HepG2 (cell line): ENCODE results near the gene PET100. TPM values are rescaled to one million over a fixed set of nuclear protein-coding genes. Genes with fewer than 3 reads are reported as not detected.

Experiments used
- ATM ChIP-seq: fragments of 450-650 bp; IDR thresholded peaks from 2 replicates; pipeline ENCODE4 v1.7.1; 2017; ENCODE audit warnings: mild to moderate bottlenecking, borderline replicate concordance
- CCDC6 ChIP-seq: sonication (generic); formaldehyde crosslinking; IDR thresholded peaks from 2 replicates; pipeline ENCODE4 v1.8.1; 2022; ENCODE audit warnings: mild to moderate bottlenecking, missing genetic modification reagents, moderate library complexity
- CEBPG ChIP-seq: IDR thresholded peaks from 2 replicates; pipeline ENCODE4 v1.6.1; 2016
- FOXO1 ChIP-seq: sonication (generic); formaldehyde crosslinking; IDR thresholded peaks from 2 replicates; pipeline ENCODE4 v1.4.0; 2020; ENCODE audit warnings: missing genetic modification reagents
- HDAC1 ChIP-seq: sonication (generic); formaldehyde crosslinking; IDR thresholded peaks from 2 replicates; pipeline ENCODE4 v1.5.1; 2020; ENCODE audit warnings: mild to moderate bottlenecking, missing genetic modification reagents
- HMGXB3 ChIP-seq: sonication (generic); formaldehyde crosslinking; IDR thresholded peaks from 2 replicates; pipeline ENCODE4 v1.4.0; 2020; ENCODE audit warnings: missing genetic modification reagents, borderline replicate concordance
- JUN ChIP-seq: sonication (generic); formaldehyde crosslinking; IDR thresholded peaks from 2 replicates; pipeline ENCODE4 v1.4.0; 2020; ENCODE audit warnings: mild to moderate bottlenecking, missing genetic modification reagents
- KDM3A ChIP-seq: IDR thresholded peaks from 2 replicates; pipeline ENCODE4 v1.6.1; 2018; ENCODE audit warnings: low read depth, missing compliant biosample characterization
- KDM5B ChIP-seq: sonication (generic); formaldehyde crosslinking; IDR thresholded peaks from 2 replicates; pipeline ENCODE4 v1.4.0; 2020; ENCODE audit warnings: missing genetic modification reagents, mild to moderate bottlenecking, borderline replicate concordance
- KLF13 ChIP-seq: sonication (generic); formaldehyde crosslinking; IDR thresholded peaks from 2 replicates; pipeline ENCODE4 v1.4.0; 2020; ENCODE audit warnings: mild to moderate bottlenecking, missing genetic modification reagents
- NAIF1 ChIP-seq: sonication (generic); formaldehyde crosslinking; IDR thresholded peaks from 2 replicates; pipeline ENCODE4 v1.5.0; 2020; ENCODE audit warnings: mild to moderate bottlenecking, missing genetic modification reagents, borderline replicate concordance
- POLR2G ChIP-seq: fragments of 200-400 bp; formaldehyde crosslinking; IDR thresholded peaks from 2 replicates; pipeline ENCODE4 v1.6.1; 2018; ENCODE audit warnings: mild to moderate bottlenecking, low read depth, low read length, moderate library complexity
- SIN3A ChIP-seq: IDR thresholded peaks from 2 replicates; pipeline ENCODE4 v1.6.1; 2011; ENCODE audit warnings: low read depth, mild to moderate bottlenecking, control low read depth, low read length, borderline replicate concordance
- SRSF9 ChIP-seq: fragments of 200-400 bp; formaldehyde crosslinking; IDR thresholded peaks from 2 replicates; pipeline ENCODE4 v1.6.1; 2018; ENCODE audit warnings: borderline replicate concordance, mild to moderate bottlenecking, low read depth, low read length; ENCODE audit not compliant: insufficient read depth, poor library complexity, severe bottlenecking
- THAP7 ChIP-seq: sonication (generic); formaldehyde crosslinking; IDR thresholded peaks from 2 replicates; pipeline ENCODE4 v1.8.1; 2023; ENCODE audit warnings: mild to moderate bottlenecking, missing genetic modification reagents
- TRAFD1 ChIP-seq: sonication (generic); formaldehyde crosslinking; IDR thresholded peaks from 2 replicates; pipeline ENCODE4 v1.5.1; 2020; ENCODE audit warnings: missing genetic modification reagents, mild to moderate bottlenecking, borderline replicate concordance
- ZFP62 ChIP-seq: sonication (generic); formaldehyde crosslinking; IDR thresholded peaks from 2 replicates; pipeline ENCODE4 v1.4.0; 2020; ENCODE audit warnings: missing genetic modification reagents
- ZMAT5 ChIP-seq: sonication (generic); formaldehyde crosslinking; IDR thresholded peaks from 2 replicates; pipeline ENCODE4 v1.5.0; 2020; ENCODE audit warnings: mild to moderate bottlenecking, low read depth, missing genetic modification reagents, borderline replicate concordance
- ZNF160 ChIP-seq: sonication (generic); formaldehyde crosslinking; IDR thresholded peaks from 2 replicates; pipeline ENCODE4 v1.8.0; 2022; ENCODE audit warnings: mild to moderate bottlenecking, inconsistent platforms, missing genetic modification reagents
- ZNF530 ChIP-seq: sonication (generic); formaldehyde crosslinking; IDR thresholded peaks from 2 replicates; pipeline ENCODE4 v1.5.0; 2020; ENCODE audit warnings: low read depth, mild to moderate bottlenecking, missing genetic modification reagents
- ZNF550 ChIP-seq: sonication (generic); formaldehyde crosslinking; IDR thresholded peaks from 2 replicates; pipeline ENCODE4 v1.4.0; 2020; ENCODE audit warnings: mild to moderate bottlenecking, missing genetic modification reagents, borderline replicate concordance
- ZNF782 ChIP-seq: sonication (generic); formaldehyde crosslinking; IDR thresholded peaks from 2 replicates; pipeline ENCODE4 v1.4.0; 2020; ENCODE audit warnings: missing genetic modification reagents, mild to moderate bottlenecking, borderline replicate concordance
- ZSCAN12 ChIP-seq: sonication (generic); formaldehyde crosslinking; IDR thresholded peaks from 2 replicates; pipeline ENCODE4 v1.9.0; 2021; ENCODE audit warnings: mild to moderate bottlenecking, missing genetic modification reagents
- polyA plus RNA-seq, 8 experiments: library from polyadenylated mRNA; depleted of rRNA in 3 of 8; stranded (reverse) in 7 of 8; unstranded in 1 of 8; fragments of >200 nt; fragmentation: Illumina TruSeq in 4 of 8; extraction: Trizol in 4 of 8; gene quantifications; 2 replicates each; pipeline versions ENCODE4 v1.2.1 to v1.2.3, GENCODE V29; 2011 to 2016; ENCODE audit warnings: low read depth in 4 of 8, missing spikeins in 1 of 8, mixed read lengths in 1 of 8; ENCODE audit not compliant: insufficient read depth in 1 of 8
- total RNA-seq, 5 experiments: library from RNA; depleted of rRNA; stranded (reverse); fragments of >200 nt; fragmentation: Illumina TruSeq; extraction: Trizol; gene quantifications; 2 replicates each; pipeline ENCODE4 v1.2.3, GENCODE V29; 2016; ENCODE audit warnings: low read depth in 1 of 5

Gene PET100
- total and polyA plus RNA-seq, 2 of the 13 experiments (the other 11 are each of a cell fraction or from before 2014, with no cell fraction given): 22.3 to 66.5 TPM

- TF ChIP-seq HMGXB3: no peak
- TF ChIP-seq JUN (CRISPR knock-in tag): 0 out of 2 replicates have a peak, but pooled peaks have one; percentile 30
- TF ChIP-seq ZNF782: no peak
- no peak for TF ChIP-seq ZFP62 (CRISPR knock-in tag)
- TF ChIP-seq HDAC1 (CRISPR knock-in tag): peak; percentile 29; the same call in 1 of the 2 replicates
- TF ChIP-seq SRSF9: no peak
- no peak for TF ChIP-seq CEBPG
- TF ChIP-seq NAIF1: peak; percentile 58; the same call in 1 of the 2 replicates
- 0 out of 2 replicates have a peak, but pooled peaks have one; percentile 45 for TF ChIP-seq KDM3A (CRISPR knock-in tag)
- no peak for TF ChIP-seq FOXO1 (CRISPR knock-in tag)
- TF ChIP-seq ZNF550 (CRISPR knock-in tag): no peak
- no peak for TF ChIP-seq TRAFD1
- TF ChIP-seq KLF13: 0 out of 2 replicates have a peak, but pooled peaks have one; percentile 14
- no peak for TF ChIP-seq ATM
- TF ChIP-seq ZMAT5 (CRISPR knock-in tag): no peak
- no peak for TF ChIP-seq ZSCAN12
- peak; percentile 71; the same call in 1 of the 2 replicates for TF ChIP-seq KDM5B (CRISPR knock-in tag)
- TF ChIP-seq POLR2G: peak; percentile 52; the same call in 1 of the 2 replicates
- 0 out of 2 replicates have a peak, but pooled peaks have one; percentile 15 for TF ChIP-seq THAP7 (CRISPR knock-in tag)
- no peak for TF ChIP-seq ZNF530 (CRISPR knock-in tag)
- TF ChIP-seq SIN3A: peak; percentile 51; the same call in 1 of the 2 replicates
- TF ChIP-seq CCDC6 (CRISPR knock-in tag): no peak
- no peak; the same call in 1 of the 2 replicates for TF ChIP-seq ZNF160
Observed at GRCh38 chr19:7680606-7681339, 51.2 kb downstream of the PET100 start, which contains the start of gene TRAPPC5 (continued).
